Measurements from ENCODE around the gene RNF212B.
"Not testable (repeated sequence)": the region's sequence is repeated elsewhere in the genome, so short reads cannot be mapped to it uniquely, and the experiment has no call there.

RNF212B gene

DNA sequence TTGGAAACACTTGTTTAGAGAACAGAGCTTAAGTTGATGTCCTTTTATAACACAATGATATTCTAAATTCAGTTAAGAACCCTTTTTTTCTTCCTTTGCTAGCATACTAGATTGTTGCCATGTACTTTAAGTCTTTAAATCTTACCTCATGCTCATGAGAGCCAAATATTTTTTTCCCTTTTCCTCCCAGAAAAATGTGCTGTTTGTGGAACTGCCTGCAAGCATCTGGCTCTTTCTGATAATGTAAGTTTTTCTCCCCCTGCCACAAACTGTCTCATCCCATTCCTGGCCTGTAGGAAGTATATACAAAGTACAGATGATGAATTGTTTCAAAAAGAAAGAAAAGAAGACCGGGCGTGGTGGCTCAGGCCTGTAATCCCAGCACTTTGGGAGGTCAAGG, 5.3 kb downstream of the RNF212B start:
- no peak for DNase-seq (ENCODE audit: low read depth)

DNA sequence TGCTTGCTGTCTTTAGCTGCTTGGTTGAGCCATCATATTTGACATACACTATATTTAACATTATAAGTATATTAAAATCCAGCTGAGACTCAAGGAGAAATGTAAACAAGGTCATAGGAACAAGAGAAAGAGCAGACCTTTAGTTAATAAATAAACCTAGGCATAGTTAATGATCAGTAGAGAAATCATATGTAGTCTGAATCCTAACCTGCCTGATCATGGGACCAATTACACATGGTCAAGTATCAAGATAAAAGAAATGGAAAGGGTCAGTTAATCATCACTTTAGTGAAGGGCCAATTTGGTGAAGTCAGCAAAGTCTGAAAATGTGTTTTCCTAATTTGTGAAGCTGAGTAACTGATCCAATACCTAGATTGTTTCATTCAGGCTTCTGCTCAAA, 7.5 kb downstream of the RNF212B start:
- no peak for DNase-seq (ENCODE audit: low read depth)

DNA sequence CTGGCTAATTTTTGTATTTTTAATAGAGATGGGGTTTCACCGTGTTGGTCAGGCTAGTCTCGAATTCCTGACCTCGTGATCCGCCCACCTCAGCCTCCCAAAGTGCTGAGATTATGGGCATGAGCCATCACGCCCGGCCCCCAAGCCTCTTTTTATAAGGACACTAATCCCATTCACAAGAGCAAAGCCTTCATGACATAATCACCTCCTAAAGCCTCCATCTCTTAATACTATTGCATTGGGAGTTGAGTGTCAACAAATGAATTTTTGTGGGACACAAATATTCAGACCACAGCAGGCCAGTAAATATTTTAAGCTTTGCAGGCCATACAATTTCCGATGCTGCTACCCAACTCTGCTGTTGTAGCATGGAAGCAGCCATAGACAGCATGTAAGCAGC, 10.9 kb downstream of the RNF212B start:
- DNase-seq (ENCODE audit: low read depth) = no peak

DNA sequence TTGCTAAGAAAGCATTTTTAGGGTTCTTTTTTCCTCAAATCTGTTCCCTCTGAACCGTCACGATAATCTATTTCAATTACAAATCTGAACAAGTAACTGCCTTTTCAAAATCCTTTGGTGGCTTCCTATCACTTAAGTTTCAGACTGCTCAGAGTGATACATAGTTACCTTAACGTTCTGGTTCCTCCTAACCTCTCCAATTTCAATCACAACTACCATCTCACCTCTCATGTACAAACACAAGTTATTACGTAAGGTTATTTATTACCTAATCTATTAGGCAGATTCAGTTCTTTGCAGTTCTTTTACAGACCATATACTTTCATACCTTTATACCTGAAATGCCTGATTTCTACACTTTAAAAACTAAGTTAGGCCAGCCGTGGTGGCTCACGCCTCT, 12.1 kb downstream of the RNF212B start:
- no peak for DNase-seq (ENCODE audit: low read depth)

DNA sequence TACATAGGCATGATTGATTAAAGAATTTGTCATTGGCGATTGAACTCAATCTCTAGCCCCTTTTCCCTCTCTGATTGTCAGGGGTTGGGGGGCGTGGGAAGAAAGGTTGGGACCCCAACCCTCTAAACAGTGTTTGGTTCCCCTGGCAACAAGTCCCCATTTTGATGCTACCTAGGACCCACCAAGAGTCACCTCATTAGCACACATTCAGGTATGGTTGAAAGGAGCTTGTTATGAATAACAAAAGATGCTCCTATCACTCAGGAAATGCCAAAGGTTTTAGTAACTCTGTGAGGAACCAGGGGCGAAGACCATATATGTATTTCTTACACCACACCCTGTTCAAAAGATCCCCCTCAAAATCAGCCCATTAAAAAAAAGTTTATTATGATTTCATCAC, 14.3 kb downstream of the RNF212B start:
- DNase-seq (ENCODE audit: low read depth) = no peak

DNA sequence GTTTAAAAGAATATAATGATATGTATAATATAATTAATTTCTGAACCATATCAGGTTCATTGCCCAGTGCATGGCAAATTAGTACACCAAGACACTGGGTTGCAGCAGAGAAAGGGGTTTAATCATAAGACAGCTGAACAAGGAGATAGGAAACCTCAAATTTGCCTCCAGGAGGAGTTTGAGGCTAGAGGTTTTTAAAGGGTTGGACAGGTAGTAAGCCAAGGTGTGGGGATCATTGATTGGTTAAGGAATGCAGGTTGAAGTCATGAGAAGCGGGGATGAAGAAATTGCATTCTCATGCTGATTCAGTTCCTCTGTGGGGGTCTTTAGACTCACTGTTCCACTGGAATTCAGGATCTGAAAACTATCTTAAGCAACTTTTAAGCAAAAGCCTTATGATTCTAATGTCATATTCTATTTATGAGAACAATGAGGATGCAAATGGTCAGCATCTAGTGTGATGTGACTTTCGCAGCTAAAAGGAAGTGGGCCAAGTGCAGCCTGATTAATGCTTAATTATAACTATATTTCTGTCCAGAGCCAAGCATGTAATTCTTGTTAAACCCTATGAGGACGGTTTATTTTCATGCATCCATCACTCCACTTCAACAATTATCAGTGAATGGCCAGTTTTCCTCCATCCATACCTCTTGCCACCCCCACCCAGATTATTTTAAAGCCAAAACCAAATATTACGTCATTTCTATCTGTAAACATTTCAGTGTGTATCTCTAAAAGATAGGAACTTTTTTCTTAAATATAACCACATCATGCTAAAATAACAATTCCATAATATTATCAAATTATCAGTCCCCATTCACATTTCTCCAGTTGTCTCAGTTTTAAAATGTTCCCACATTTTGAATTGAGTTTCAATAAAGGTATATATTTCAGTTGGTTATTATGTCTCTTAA, 14.9 kb downstream of the RNF212B start:
- no peak for DNase-seq (ENCODE audit: low read depth)

DNA sequence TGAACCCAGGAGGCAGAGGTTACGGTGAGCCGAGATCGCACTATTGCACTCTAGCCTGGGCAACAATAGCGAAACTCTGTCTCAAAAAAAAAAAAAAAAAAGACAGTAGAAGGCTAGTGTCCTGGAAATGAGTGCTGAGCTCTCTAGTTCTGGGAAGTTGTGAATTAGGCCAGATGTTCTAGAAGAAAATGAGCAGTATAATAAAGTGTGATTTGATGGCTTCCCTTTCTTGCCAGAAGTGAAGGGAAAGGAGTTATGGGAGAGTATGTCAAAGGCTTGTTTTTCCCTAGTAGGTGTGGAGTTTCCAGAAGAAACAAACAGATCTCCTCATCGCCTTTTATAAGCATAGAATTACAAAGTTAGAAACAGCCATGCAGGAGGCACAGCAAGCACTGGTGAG, 20.5 kb downstream of the RNF212B start:
- DNase-seq (ENCODE audit: low read depth) = no peak

DNA sequence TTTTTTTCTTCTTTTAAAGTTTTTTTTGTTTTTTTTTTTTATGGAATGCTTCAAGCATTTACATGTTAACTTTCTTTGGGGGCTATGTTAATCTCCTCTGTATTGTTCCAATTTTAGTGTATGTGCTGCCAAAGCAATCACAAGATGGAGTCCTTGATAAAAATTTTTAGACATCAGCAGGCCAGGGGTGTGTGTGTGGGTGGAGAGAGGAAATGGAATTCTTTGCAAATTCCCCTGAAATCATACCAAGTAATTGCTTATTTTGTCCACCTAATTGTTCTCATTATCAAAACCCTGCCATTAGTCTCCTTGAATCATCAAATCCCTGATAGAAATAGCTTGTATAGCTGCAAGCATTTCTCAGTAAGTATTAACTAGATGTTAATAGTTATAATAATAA, 21.7 kb downstream of the RNF212B start:
- DNase-seq (ENCODE audit: low read depth) = no peak

DNA sequence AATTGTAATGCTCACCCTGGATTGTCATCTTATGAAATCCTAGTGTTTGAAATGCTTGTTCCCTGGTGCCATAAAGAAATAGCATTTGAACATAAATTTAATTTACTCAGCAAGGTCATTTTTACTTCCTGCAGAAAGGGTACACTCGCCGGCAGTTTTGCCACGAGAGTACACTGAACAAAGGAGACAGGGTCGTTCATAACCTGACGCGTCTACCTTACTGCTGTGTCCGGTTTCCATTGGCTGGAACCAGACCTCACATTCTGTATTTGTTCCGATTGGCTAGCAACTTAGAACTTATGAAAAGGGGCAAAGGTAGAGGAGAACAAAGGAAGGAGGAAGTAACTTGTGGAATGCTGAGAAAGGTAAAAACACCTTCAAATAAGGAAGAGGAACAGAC, 23.1 kb downstream of the RNF212B start:
- DNase-seq (ENCODE audit: low read depth) = not testable (repeated sequence)

DNA sequence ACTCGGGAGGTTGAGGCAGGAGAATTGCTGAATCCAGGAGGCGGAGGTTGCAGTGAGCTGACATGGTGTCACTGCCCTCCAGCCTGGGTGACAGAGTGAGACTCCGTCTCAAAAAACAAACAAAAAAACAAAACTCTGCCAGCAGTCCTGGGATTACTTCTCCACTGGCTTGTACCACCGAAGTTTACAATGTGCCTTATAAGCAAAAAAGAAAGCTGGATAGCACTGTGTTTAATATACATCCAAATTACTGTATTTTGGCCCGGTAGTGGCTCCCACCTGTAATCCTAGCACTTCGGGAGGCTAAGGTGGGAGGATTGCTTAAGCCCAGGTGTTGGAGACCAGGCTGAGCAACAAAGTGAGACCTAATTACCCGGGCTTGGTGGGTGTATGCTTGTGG, 31.5 kb downstream of the RNF212B start:
- no peak for DNase-seq (ENCODE audit: low read depth)

DNA sequence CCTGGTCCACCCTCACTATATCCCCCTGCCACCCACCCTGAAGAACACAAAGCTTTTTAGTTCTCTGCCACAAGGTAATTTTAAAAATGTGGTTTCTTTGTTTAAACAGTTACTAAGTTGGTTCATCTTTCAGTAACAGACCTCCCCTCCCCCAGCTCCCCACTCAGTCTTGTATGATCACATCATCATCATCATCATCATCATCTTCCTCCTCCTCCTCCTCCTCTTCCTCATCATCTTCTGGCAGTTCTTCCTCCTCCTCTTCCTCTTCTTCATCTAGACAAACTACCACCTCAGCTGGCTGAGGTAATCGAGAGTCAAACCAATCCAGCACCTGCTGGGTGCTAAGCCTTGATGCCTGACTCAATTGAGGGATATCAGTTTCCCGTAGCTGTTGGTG, 37.7 kb downstream of the RNF212B start:
- no peak for DNase-seq (ENCODE audit: low read depth)

DNA sequence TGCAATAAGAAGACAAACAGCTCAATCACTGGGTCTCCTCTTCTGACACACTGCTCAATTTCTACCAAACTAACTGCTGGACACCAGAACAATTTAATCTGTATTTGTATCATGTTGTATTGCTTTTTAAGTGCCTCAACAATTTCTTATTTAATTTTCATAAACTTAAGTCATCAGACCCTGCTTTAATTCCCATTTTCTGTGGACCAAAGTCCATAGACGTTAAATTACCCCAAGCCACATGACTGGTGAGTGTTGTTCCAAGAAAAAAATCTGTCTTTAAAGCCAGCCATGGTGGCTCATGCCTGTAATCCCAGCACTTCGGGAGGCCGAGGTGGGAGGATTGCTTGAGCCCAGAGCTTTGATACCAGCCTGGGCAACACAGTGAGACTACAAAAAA, 39.5 kb downstream of the RNF212B start:
- no peak for DNase-seq (ENCODE audit: low read depth)

DNA sequence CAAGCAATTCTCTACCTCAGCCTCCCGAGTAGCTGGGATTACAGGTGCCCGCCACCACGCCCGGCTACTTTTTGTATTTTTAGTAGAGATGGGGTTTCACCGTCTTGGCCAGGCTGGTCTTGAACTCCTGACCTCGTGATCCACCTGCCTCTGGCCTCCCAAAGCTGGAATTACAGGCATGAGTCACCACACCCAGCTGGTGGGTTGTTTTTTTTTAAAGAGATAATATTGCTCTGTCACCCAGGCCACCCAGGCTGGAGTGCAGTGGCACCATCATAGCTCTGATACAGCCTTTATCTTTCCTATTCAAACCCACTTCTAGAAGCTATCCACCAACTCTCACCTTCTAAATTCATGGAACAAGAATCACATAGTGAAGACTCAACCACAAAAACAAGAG, 40.2 kb downstream of the RNF212B start:
- DNase-seq (ENCODE audit: low read depth) = not testable (repeated sequence)

DNA sequence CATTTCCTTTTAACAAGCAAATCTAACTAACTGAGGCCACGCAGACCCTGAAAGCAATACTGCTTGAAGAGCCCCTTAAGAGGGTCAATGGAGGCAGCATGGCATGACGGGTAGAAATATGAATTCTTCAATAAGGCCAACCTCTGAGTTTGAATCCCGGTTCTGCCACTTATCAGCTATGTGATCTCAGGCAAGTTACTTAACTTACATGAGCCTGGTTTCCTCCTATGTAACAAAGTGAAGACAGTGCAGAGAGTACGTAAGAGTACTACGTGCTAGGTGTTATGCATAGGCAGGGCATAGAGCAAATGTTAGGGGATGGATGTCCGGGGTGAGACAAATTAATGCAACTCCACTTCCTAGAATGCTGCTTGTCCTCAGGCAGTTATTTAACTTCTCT, 43.5 kb downstream of the RNF212B start:
- no peak for DNase-seq (ENCODE audit: low read depth)

DNA sequence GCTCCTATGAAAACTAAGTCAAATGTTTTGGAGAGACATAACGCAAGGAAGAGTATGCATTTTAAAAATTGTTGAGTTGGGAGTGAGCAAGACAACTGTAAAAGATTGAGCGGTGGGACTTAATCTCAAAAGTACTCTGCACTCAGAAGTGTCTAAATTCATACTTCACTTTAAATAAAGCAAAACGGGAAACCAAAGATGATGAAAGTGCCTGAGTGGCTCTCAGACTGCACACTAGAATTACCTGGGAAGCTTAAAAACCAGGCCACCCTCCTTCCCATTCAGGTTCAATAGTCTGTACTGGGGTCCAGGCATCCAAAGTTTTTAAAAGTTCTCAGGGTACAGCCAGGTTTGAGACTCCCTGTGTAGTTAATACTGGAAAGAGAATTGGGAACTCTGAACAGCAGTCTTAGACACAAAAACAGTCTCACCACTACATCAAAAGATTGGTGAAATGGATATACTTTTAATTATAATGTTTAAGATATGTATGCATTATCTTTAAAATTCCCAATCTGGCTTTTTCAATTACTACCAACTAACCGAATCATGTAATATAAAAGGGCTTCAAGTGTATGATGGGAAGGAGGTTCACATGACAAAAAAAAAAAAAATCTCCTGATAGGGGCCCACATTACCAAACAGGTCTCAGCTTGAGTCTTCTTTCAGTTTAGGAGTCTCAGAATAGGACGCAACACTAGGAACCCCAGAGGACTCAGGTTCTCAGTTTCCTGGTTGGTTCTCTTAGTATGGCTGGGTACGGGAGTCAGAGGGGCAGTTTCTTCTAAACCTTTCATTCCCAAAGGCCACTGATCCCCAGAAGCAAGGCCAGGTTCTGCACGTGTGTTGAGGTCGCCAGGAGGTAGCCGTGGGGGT, 47.2 kb downstream of the RNF212B start:
- no peak for DNase-seq (ENCODE audit: low read depth)

DNA sequence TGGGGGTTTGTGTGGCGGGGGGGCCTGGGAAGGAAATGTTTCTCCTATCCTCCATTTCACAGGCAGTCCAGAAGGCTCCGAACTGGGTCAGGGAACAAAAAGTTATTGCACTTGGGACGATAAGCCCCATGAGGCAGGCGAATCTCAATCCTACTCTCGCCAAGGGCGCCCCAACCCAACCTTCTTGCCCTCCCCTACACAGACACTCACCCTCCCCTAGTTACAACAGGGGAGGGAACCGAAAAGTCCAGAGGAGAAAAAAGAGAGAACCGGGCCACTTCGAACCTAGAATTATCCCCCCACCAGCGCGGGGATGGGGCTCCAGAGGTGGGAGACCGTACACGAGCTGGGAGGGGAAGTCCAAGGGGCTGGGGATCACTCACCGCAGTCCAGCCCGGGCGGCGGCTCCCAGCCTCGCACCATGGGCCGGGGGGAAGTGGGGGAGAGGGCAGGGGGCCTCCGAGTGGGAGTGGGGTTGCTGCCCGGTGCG, 47.8 kb downstream of the RNF212B start:
- no peak for DNase-seq (ENCODE audit: low read depth)

DNA sequence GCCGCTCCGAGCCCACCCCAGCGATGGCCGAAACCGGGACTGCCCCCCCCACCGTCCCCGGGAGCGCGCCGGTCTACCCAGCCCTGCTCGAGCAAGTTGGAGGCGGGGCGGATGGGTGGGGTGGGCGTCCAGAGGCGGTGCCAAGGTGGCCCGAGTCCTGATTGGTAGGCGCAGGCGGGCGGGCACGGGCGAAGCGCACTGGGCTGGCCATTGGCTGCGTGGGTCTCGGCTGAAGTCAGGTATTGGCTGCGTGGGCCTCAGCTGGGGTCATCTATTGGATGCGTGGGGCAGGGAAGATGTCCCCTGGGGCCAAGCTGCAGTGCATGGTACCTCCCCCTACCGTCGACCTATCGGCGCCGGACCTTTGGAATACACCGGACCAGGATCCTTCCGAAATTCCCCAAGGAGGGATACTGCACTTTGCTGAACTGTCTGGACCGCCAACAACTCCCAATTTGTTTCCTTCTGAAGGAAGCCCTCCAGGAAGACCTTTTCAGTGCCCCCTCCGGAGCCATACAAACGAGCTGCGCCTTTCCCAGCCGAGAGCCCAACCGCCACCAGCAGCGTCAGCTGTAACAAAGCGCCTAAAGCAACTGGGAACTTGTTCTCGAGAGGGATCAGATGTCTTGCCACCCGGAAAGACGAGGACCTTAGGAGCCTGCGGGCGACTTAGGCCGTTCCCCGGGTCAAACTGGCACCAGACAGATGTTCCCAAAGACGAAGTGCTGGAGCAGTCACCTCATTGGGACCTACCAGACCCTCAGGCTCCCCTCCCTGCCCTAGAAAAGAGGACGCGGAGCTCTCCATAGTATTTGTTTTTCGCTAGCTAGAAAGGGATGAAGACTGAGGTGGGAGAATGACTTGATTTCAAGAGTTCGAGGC, 48.5 kb downstream of the RNF212B start, which contains the start of gene HOMEZ:
HOMEZ (minus strand) TSS at position 113 of the 882 bp plus-strand sequence. CDS start 180 bp downstream, outside the sequence.
- DNase-seq (ENCODE audit: low read depth) = peak; percentile 95

DNA sequence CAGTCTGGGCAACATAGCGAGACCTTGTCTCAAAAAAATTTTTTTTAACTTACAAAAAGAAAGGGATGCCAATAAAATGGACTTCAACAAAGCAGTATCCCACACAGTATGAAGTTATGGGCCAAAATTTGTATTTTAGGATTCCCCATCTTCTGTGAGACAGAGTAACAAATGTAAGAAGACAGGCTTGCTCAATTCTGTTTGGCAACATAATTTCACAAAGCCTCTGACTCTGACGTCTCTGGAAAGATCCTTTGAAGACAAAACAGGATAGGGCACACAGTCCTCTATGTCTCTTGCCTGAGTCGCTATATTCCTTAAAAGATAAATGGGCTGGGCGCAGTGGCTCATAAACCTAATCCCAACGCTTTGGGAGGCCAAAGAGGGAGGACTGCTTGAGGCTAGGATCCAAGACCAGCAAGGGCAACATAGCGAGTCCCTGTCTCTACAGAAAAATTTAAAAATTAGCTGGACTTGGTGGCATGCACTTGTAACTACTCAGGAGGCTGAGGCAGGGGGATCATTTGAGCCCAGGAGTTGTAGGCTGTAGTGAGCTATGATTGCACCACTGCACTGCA, 49.3 kb downstream of the RNF212B start:
- DNase-seq (ENCODE audit: low read depth) = no peak

DNA sequence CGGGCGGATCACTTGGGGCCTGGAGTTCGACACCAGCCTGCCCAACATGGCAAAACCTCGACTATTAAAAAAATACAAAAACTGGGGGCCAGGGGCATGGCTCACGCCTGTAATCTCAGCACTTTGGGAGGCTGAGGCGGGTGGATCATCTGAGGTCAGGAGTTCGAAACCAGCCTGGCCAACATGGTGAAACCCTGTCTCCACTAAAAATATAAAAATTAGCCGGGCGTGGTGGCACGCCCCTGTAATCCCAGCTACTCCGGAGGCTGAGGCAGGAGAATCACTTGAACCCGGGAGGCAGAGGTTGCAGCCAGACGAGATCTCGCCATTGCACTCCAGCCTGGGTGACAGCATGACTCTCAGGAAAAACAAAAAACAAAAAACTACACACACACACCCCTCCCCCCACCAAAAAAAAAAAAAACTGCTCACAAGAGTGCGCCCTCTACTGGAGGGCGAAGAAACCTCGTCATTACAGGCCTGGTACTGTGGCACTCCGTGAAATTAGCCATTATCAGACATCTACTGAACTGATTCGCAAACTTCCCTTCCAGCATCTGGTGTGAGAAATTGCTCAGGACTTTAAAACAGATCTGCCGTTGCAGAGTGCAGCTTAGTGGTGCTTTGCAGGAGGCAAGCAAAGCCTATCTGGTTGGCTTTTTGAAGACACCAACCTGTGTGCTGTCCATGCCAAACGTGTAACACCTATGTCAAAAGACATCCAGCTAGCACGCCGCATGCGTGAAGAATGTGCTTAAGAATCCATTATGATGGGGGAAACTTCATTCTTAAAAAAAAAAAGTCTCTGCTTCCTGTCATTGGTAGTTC, 57.2 kb downstream of the RNF212B start:
- DNase-seq (ENCODE audit: low read depth) = peak; percentile 37

DNA sequence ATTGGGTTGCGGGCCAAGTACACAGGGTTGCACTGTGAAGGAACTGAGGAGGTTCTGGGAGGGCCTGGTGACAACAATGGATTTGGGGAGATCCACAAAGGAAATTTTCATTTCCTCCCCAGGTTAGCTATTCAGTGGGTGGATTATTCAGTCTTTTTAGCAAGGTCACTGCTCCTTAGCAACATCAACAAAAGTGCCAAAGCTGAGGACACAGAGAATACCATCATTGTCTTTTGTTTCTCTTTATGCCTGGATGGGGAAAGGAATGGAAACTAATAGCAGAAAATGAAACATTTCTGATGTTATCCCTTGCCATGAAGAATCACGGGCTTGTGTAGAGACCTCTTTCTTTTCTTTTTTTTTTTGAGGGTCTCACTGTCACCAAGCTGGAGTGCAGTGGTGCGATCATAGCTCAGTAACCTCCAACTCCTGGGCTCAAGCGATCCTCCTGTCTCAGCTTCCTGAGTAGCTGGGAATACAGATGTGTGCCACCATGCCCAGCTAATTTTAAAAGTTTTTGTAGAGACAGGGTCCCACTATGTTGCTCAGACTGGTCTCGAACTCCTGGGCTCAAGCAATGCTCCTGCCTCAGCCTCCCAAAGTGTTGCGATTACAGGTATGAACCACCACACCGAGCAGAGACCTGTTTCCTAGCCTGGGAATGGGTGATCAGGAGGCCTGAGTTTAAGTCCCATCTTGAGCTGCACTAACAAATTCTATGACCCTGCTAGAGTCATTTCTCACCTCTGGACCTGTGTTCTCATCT, 58.5 kb downstream of the RNF212B start:
- DNase-seq (ENCODE audit: low read depth) = no peak
